ENCODE results near the gene RNF220. TPM values are rescaled to one million over a fixed set of nuclear protein-coding genes. Genes with fewer than 3 reads are reported as not detected.
A peak's percentile ranks its signal among the peaks of the same experiment; 100 is the strongest.

The RNF220 gene
- total RNA-seq, 2 donors from 2014 or later, result 53.3 to 62.0 TPM

DNA sequence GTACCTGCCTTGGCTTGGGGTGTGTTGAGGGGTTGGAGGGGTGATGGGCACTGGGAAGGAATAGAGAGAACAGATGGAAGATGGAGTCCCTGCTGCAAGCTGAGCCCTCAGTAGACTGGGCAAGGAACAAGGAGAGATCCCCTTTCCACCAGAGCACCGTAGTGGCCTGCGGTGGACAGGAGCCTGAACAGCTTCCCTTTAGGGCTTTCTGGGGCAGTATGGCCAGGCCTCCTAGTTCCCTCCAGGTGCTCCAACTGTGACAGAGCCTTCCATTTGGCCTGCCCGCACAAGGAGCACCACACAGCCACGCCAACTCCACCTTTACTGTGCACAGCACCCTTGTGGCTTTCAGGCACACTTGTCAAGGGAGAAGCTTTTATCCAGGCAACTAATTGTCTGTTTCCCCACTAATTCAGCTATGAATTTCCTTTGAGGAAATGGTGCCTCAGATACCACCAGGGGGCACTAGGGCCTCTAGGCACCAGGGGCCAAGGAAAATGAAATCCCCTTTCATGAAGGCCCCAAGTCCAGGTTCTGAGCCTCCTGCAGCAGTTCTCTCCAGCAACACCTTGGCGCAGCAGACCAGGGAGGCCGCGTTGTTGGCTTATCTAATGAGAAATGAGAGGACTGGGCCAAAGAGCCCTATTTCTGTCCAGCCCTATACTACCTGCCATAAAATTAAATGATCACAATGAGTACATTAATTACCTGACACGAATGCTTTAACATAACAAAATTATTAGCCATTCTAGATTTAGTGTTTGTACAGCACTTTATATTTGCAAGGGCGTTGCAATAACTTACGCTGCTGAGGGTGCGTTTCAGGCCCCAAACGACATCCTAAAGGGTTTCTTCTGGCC, 26.9 kb upstream of the RNF220 start:
- Histone ChIP-seq H3K27ac (no peak overlapping the region), H3K9ac (ENCODE audit: low read depth in 2 of 2, low read length in 2 of 2) (no peak overlapping the region), H3K4me1 (no peaks in the 10 kb centered on the region), H3K36me3 (no peaks in the 10 kb centered on the region), H3K4me3 (no peak overlapping the region), H3K27me3 (no peaks in the 10 kb centered on the region), H3K9me3 (no peaks in the 10 kb centered on the region)
- TF ChIP-seq, protein P1, sequence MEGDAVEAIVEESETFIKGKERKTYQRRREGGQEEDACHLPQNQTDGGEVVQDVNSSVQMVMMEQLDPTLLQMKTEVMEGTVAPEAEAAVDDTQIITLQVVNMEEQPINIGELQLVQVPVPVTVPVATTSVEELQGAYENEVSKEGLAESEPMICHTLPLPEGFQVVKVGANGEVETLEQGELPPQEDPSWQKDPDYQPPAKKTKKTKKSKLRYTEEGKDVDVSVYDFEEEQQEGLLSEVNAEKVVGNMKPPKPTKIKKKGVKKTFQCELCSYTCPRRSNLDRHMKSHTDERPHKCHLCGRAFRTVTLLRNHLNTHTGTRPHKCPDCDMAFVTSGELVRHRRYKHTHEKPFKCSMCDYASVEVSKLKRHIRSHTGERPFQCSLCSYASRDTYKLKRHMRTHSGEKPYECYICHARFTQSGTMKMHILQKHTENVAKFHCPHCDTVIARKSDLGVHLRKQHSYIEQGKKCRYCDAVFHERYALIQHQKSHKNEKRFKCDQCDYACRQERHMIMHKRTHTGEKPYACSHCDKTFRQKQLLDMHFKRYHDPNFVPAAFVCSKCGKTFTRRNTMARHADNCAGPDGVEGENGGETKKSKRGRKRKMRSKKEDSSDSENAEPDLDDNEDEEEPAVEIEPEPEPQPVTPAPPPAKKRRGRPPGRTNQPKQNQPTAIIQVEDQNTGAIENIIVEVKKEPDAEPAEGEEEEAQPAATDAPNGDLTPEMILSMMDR (IDR thresholded peaks at IDR 0.05), result peak; percentile 48
- peak; percentile 26 for DNase-seq
- intact Hi-C loops (cut with DNase I), result loop anchor here (2.0 kb wide), 1 partner anchor 217 kb away; no protein-coding TSS in a partner anchor

DNA sequence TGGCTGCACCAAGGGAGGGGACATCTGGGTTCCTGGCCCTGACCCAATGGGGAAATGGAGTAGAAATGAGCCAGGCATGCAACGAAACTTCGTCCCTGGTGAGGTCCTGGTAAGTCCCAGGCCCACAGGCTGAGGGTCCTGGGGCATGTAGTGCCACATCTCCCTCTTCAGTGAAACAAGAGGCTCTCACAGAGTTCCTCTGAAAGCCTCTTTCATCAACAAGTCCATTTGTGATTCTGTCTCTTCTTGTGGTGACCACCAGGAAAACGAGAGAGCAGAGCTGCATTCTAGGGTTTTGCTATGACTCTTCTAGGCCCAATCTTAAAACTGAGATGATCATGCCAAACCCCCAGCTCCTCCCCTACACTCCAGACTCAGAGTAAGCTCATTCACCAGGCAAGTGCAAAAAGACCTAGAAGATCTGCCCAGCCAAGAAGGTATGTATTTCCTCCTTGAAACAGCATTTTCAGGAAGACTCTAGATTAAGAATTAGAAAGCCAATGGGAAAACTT, 24.3 kb upstream of the RNF220 start:
- Histone ChIP-seq H3K9me3 (no peaks in the 10 kb centered on the region), H3K27me3 (no peaks in the 10 kb centered on the region), H3K4me3 (no peak overlapping the region), H3K9ac (ENCODE audit: low read depth in 2 of 2, low read length in 2 of 2) (no peak overlapping the region), H3K36me3 (no peaks in the 10 kb centered on the region), H3K4me1 (no peaks in the 10 kb centered on the region), H3K27ac (no peak overlapping the region)
- TF ChIP-seq, protein P1 (IDR thresholded peaks at IDR 0.05), result no peak
- intact Hi-C loops (cut with DNase I), result no loop called here
- no peak for DNase-seq

DNA sequence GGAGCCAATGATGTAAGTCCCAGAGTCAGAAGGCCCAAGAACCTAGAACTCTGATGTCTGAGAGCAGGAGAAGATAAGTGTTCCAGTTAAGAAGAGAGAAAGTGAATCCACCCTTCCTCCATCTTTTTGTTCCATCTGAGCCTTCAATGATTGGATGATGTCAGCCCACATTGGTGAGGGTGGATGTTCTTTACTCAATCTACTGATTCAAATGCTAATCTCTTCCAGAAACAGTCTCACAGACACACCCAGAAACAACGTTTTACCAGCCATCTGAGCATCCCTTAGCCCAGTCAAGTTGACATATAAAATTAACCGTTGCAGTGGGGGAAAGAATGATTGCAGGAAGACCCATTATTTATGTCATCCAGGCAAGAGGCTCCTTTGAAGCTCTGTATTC, 16.5 kb upstream of the RNF220 start:
- no peak for DNase-seq
- no peak overlapping the region for H3K27ac ChIP-seq
- H3K9ac ChIP-seq (ENCODE audit: low read depth in 2 of 2, low read length in 2 of 2), result no peak overlapping the region
- no peaks in the 10 kb centered on the region for H3K36me3 ChIP-seq
- no peak overlapping the region for H3K4me3 ChIP-seq
- no peaks in the 10 kb centered on the region for H3K9me3 ChIP-seq
- H3K27me3 ChIP-seq, result no peaks in the 10 kb centered on the region
- intact Hi-C loops (cut with DNase I), result no loop called here
- no peaks in the 10 kb centered on the region for H3K4me1 ChIP-seq
- TF ChIP-seq, protein P1 (IDR thresholded peaks at IDR 0.05), result no peak

DNA sequence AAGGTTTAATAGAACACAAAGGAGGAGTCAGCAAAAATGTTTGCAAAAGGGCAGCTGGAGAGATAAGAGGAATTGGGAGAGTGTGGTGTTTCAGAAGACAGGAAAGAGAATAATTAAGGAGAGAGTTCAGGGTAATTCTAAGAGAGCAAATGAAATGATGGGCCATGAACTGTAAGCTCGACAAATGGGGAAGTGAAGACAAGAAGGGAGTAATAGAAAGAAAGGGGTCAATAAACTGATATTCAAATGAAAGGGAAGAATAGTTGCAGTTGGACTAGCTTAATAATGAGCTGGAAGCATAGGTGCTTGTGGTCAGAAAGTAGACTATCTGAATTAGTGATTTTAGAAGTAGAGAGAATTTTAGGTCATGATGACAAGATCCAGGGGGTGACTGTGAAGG, 15.6 kb upstream of the RNF220 start:
- DNase-seq, result no peak
- TF ChIP-seq, protein P1 (IDR thresholded peaks at IDR 0.05), result no peak
- Histone ChIP-seq H3K27ac (no peak overlapping the region), H3K36me3 (no peaks in the 10 kb centered on the region), H3K27me3 (no peaks in the 10 kb centered on the region), H3K9me3 (no peaks in the 10 kb centered on the region), H3K4me3 (no peak overlapping the region), H3K9ac (ENCODE audit: low read depth in 2 of 2, low read length in 2 of 2) (no peak overlapping the region), H3K4me1 (no peaks in the 10 kb centered on the region)
- intact Hi-C loops (cut with DNase I), result no loop called here

DNA sequence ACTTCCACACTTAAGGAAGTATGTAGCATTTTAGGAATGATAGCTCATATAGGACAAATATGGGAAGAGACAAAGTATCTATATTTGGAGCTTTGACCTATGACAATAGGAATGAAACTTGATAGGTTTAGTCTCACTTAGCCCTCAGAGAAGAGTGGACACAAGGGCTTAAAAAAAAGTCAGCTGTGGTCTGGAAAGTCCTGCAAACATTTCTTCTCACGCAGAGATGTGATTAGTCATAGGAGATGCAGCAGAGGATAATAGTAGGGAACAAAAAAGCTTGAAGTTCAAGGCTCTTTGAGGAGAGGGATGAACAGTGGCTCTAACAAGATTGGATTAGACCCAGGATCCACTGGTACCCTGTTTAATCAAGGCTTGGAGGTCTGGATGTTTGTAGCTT, 14.8 kb upstream of the RNF220 start:
- H3K4me1 ChIP-seq, result no peaks in the 10 kb centered on the region
- no peaks in the 10 kb centered on the region for H3K9me3 ChIP-seq
- H3K4me3 ChIP-seq, result no peak overlapping the region
- no peak overlapping the region for H3K27ac ChIP-seq
- H3K36me3 ChIP-seq, result no peaks in the 10 kb centered on the region
- H3K9ac ChIP-seq (ENCODE audit: low read depth in 2 of 2, low read length in 2 of 2), result no peak overlapping the region
- no peak for DNase-seq
- no peaks in the 10 kb centered on the region for H3K27me3 ChIP-seq
- intact Hi-C loops (cut with DNase I), result no loop called here
- TF ChIP-seq, protein P1 (IDR thresholded peaks at IDR 0.05), result no peak

Data from colonic mucosa (tissue), 4 donors.